Measurements from ENCODE around the gene TSC22D3. TPM values are rescaled to one million over a fixed set of nuclear protein-coding genes. Genes with fewer than 3 reads are reported as not detected.

Gene TSC22D3
- total RNA-seq, 1 donor from 2014 or later: 212 TPM

DNA sequence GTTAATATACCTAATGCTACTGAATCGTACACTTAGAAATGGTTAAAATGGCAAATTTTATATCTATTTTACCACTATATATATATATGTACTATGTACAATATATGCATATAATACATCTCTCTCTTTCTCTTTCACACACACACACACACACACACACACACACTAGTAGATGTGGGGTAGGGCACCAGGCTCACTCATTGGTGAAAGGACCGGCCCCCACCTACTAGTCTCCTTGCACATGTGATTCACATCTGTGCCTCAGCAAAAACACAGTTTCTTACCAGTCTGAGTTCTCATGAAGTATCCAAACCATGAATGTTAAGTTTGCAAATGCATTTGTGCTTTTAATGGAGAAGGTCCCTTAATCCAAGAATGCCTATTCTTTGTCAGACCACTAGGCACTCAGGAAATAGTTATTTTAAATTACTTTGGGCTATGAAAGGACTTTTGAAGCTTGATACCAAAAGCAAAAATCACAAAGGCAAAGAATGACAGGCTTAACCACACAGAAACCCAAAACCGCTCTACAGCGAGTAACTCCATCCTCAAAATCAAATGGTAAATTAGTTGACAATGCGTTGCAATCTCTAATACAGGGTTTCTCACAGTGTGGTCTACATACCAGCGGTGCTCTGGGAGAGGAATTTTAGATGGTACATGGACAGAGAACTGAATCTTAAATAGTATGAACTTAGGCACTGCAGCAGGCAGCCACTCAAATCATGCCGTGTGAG lies 5.8 kb downstream of the TSC22D3 start:
- no peak overlapping the region for H3K27ac Mint-ChIP-seq (ENCODE audit: unreplicated experiment)
- no peaks in the 10 kb centered on the region for H3K36me3 Mint-ChIP-seq (ENCODE audit: unreplicated experiment)
- TF ChIP-seq, protein P1, sequence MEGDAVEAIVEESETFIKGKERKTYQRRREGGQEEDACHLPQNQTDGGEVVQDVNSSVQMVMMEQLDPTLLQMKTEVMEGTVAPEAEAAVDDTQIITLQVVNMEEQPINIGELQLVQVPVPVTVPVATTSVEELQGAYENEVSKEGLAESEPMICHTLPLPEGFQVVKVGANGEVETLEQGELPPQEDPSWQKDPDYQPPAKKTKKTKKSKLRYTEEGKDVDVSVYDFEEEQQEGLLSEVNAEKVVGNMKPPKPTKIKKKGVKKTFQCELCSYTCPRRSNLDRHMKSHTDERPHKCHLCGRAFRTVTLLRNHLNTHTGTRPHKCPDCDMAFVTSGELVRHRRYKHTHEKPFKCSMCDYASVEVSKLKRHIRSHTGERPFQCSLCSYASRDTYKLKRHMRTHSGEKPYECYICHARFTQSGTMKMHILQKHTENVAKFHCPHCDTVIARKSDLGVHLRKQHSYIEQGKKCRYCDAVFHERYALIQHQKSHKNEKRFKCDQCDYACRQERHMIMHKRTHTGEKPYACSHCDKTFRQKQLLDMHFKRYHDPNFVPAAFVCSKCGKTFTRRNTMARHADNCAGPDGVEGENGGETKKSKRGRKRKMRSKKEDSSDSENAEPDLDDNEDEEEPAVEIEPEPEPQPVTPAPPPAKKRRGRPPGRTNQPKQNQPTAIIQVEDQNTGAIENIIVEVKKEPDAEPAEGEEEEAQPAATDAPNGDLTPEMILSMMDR (IDR thresholded peaks at IDR 0.05): no peak
- no peaks in the 10 kb centered on the region for H3K27me3 Mint-ChIP-seq (ENCODE audit: unreplicated experiment)
- H3K9me3 Mint-ChIP-seq (ENCODE audit: unreplicated experiment): no peaks in the 10 kb centered on the region
- no peak for DNase-seq (ENCODE audit: extremely low spot score, unreplicated experiment)
- peaks cover 13% of the 10 kb centered on the region for H3K4me1 Mint-ChIP-seq (ENCODE audit: unreplicated experiment)
- H3K4me3 Mint-ChIP-seq (ENCODE audit: unreplicated experiment): no peak overlapping the region

DNA sequence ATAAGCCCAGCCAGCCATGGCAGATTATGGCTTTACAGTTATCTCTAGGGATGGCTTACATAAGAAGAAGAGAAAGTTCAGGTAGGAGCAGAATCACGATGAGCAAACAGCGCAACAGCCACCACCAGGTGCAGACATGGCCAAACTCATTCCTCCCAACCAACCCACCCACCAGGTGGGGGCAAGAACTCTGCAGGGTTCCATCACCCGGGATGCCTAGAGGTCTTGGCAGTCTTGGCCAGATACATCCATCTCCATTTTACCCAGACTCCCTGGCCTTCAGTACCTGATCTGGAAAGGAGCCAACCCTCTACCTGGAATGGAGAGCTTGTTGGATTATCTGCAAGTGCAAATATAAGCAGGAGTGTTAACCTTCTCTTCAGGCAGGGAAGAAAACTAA lies 7.5 kb downstream of the TSC22D3 start:
- TF ChIP-seq, protein P1 (IDR thresholded peaks at IDR 0.05): no peak
- Mint-ChIP-seq H3K9me3 (ENCODE audit: unreplicated experiment) (no peaks in the 10 kb centered on the region), H3K4me3 (ENCODE audit: unreplicated experiment) (no peak overlapping the region), H3K27me3 (ENCODE audit: unreplicated experiment) (no peaks in the 10 kb centered on the region), H3K4me1 (ENCODE audit: unreplicated experiment) (peaks cover 13% of the 10 kb centered on the region), H3K27ac (ENCODE audit: unreplicated experiment) (no peak overlapping the region), H3K36me3 (ENCODE audit: unreplicated experiment) (no peaks in the 10 kb centered on the region)
- no peak for DNase-seq (ENCODE audit: extremely low spot score, unreplicated experiment)

DNA sequence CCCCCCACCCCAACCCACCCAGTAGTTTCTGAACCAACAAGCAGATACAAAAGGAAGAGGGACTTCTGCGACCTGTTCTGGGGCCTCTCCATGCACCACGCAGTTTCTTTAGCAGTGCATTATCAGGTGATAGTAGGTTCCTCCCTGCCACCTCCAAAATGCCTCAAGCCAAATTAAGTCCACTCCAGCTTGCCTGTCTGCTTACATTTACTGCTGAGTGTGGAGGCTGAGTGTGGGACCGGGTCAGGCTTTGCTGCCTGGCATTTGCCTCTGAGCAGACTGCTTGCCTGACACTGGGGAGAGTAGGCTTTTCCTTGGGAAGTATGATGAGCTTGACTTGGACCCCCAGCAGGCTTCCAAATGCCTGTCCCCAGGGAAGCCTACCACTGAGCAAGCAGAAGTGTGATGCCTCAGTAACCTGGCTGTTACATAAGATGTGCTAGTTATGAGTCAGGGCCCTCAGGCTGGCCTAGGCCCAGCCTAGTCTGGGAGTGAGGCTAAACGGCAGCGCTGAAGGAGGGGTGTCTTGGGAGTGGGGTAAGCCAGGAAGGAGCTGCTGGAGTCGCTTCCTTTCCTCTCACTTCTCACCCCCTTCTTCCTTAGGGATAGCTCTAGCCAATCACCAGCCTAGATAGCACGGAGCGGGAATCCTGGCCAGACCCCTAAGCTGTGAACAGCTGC lies 9.0 kb downstream of the TSC22D3 start:
- H3K4me3 Mint-ChIP-seq (ENCODE audit: unreplicated experiment): no peak overlapping the region
- H3K36me3 Mint-ChIP-seq (ENCODE audit: unreplicated experiment): no peaks in the 10 kb centered on the region
- no peak for DNase-seq (ENCODE audit: extremely low spot score, unreplicated experiment)
- no peaks in the 10 kb centered on the region for H3K9me3 Mint-ChIP-seq (ENCODE audit: unreplicated experiment)
- peak overlapping the region; percentile 43 for H3K27ac Mint-ChIP-seq (ENCODE audit: unreplicated experiment)
- H3K27me3 Mint-ChIP-seq (ENCODE audit: unreplicated experiment): no peaks in the 10 kb centered on the region
- TF ChIP-seq, protein P1 (IDR thresholded peaks at IDR 0.05): no peak
- peaks cover 13% of the 10 kb centered on the region for H3K4me1 Mint-ChIP-seq (ENCODE audit: unreplicated experiment)

DNA sequence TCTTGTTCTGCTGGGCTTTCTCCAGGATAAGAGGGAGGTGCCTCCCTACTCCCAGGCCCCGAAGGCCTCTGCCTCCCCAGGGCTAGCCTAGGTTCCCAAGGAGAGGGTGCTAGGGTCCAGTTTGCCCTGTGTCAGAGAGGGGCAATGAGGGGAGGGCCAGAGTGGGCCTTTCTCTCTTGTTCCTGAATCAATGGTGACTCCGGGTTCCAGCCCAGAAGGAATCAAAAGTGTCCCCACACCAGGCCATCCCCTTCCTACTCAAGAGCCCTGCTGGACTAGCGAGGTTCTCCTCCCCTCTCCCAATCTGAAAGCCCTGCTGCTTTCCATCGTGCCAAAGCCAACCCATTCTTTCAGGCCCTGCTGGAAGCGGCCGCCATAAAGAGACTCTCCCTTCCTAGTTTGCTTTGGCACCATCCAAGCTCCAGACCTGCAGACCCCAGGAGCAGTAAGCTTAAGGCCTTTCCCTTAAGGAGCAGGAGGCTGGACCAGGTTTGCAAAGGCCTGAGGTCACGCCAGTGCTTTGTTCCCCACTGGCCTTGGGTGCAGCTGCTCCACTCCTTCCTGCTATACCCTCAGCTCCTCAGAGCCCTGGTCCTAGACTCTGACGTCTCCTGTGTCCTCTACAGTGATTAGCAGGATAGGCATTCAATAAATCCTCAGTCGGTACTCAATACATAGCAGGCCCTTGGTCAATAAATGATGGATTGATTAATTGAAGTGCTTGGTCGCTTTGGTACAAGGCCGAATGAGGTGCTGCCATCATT lies 10.6 kb downstream of the TSC22D3 start:
- TF ChIP-seq, protein P1 (IDR thresholded peaks at IDR 0.05): no peak
- Mint-ChIP-seq H3K36me3 (ENCODE audit: unreplicated experiment) (no peaks in the 10 kb centered on the region), H3K27me3 (ENCODE audit: unreplicated experiment) (no peaks in the 10 kb centered on the region), H3K9me3 (ENCODE audit: unreplicated experiment) (no peaks in the 10 kb centered on the region), H3K27ac (ENCODE audit: unreplicated experiment) (no peak overlapping the region), H3K4me1 (ENCODE audit: unreplicated experiment) (peaks cover 13% of the 10 kb centered on the region), H3K4me3 (ENCODE audit: unreplicated experiment) (no peak overlapping the region)
- DNase-seq (ENCODE audit: extremely low spot score, unreplicated experiment): no peak

DNA sequence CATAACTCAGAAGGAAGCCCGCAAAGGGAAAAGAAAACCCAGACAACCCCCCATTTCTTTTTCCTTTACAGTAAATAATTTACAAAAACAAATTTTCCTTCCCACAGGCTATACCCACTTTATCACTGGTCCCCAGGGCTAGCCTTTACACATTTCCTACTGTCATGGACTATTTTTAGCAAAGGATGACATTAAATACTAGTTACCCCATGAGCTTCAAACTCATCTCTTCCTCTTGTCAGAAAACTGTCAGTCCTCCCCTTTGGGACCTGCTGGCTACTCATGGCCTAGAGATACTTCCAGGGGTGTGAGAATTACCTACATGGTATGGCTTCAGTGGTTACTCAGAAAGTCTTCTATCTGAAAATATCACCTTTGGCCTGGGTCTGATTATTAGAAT lies 11.9 kb downstream of the TSC22D3 start:
- TF ChIP-seq, protein P1 (IDR thresholded peaks at IDR 0.05): no peak
- DNase-seq (ENCODE audit: extremely low spot score, unreplicated experiment): no peak
- Mint-ChIP-seq H3K4me3 (ENCODE audit: unreplicated experiment) (no peak overlapping the region), H3K27me3 (ENCODE audit: unreplicated experiment) (no peaks in the 10 kb centered on the region), H3K4me1 (ENCODE audit: unreplicated experiment) (peaks cover 13% of the 10 kb centered on the region), H3K27ac (ENCODE audit: unreplicated experiment) (no peak overlapping the region), H3K9me3 (ENCODE audit: unreplicated experiment) (peaks cover 3% of the 10 kb centered on the region), H3K36me3 (ENCODE audit: unreplicated experiment) (no peaks in the 10 kb centered on the region)

Measured in osteocyte (in vitro differentiated cells).